GM21825 (cell line): ENCODE results near the gene SOSTDC1.
"Not testable (repeated sequence)": the region's sequence is repeated elsewhere in the genome, so short reads cannot be mapped to it uniquely, and the experiment has no call there.

ENCODE experiments used
- ATAC-seq: cut with Tn5 transposase; IDR thresholded peaks from one replicate; pipeline ENCODE4 v1.9.1; 2021; ENCODE audit warnings: mild to moderate bottlenecking, moderate library complexity; ENCODE audit not compliant: unreplicated experiment

Gene SOSTDC1, protein sequence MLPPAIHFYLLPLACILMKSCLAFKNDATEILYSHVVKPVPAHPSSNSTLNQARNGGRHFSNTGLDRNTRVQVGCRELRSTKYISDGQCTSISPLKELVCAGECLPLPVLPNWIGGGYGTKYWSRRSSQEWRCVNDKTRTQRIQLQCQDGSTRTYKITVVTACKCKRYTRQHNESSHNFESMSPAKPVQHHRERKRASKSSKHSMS

DNA sequence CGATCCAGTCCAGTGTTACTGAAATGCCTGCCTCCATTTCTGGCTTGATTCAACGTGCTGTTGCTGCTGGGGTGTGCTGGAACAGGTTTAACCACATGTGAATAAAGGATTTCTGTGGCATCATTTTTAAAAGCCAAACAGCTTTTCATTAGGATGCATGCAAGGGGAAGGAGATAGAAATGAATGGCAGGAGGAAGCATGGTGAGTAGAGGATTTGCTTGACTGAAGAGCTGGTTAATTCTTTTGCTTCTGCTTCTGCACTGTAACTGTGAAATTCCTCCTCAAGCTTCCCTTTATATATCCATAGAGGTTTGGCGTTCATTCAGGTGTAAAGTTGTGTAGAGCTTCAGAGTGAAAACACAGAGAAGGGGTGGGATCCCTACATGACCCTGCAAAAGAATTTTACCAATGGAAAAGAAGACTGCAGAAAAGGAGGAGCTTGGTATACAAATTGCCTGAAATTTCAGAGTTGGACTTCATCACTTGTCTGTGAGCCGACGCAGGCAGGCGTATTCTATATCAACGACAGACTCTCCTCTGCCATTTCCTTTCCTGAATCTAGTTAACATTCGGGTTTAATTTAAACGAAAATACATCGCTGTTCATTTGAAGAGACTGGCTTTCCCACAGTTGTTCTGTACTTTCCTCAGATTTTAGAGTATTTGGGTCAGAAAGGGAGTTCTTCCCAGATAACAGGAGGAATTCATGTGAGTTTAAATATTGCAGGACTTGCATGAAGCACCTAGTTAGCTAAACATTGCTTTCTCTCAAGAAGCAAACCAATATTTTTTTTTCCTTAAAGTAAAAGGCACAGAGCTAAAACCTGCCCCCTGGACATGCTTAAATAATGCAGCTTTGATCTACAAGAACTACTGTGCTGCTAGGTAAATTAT, at the start of gene SOSTDC1:
Gene SOSTDC1 (minus strand): TSS at position 270 of the 893 bp plus-strand sequence. CDS start 70 bp downstream, at position 200.
- no peak for ATAC-seq

DNA sequence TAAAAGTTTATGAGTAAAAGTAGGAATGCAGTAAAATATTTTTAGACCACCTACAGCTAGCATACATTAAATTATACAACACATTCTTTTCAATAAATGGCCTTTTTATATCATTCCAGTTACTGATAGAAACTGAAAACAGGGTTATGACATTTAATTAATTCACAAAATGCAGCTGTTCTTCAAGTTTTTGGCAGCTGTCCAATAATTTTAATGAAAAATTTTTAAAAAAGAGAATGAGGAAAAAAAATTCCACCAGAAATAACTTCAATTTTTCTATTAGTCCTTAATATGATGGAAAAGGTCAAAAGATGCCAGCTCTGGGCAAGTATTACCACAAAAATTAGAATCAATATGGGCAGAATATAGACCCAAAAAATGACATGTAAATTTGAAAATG, 49.2 kb upstream of the SOSTDC1 start:
- no peak for ATAC-seq

DNA sequence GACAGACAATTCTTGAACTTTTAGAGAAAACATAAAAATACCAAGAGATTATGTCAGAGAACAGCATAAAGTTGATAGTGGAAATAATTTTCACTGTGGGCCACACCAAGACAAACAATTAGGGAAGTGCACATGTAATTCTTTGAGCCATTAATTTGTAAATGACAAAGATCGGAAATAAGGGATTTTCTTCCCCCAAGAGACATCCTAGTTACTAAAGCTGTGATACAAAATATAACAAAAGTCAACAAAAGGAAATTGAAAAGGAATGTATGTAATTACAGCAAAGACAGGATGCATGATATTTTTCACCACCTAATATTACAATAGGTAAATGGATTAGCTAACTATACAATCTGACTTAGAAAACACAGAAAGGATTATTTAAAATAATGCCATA, 48.7 kb upstream of the SOSTDC1 start:
- no peak for ATAC-seq

DNA sequence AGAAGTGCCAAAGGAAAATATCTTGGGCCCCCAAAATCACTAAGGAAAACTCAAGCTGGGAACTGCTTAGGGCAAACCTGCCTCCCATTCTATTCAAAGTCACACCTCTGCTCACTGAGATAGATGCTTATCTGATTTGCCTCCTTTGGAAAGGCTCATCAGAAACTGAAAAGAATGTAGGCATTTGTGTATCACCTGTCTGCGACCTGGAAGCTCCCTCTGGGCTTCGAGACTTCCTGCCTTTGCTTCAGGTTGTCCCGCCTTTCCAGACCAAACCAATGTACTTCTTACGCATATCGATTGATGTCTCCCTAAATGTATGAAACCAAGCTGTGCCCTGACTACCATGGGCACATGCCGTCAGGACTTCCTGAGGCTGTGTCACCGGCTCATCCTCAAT, 46.6 kb upstream of the SOSTDC1 start:
- ATAC-seq, result no peak

DNA sequence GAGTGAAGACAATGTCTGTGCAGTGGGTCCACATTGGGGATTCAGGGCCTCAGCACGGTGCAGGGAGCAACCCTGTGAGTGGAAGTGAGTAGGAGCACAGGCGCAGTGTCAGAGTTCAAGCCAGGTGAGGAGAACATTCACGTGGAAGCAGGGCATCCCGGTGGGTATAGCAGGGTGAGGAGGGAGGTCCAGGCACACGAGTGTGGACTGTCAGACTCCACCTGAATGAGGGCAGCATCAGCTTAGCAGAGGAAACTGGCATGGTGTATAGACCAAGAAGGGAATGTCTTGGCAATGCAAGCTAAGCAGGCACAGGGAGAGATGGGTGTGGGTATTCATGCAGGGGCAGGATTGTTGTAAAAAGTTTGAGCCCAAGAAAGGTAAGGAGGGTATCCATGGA, 45.8 kb upstream of the SOSTDC1 start:
- ATAC-seq, result no peak

DNA sequence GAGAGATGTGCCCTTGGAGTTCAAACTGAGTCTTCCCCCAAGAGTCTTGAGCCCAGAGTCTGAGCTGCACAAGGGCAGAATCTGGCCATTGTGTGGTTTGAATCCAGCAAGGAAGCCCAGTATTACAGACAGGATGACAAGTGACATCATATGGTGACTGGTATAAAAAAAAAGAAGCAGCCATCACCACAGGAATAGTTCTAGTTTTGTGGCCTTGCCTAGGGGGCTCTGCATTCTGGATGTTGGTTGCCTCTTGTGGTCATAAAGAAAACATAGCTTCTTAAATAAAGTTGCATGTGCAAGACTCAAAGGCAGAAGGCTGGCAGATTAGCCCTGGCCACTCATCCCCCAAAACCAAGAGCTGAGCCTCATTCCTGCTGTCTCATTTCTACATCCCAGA, 44.3 kb upstream of the SOSTDC1 start:
- no peak for ATAC-seq

DNA sequence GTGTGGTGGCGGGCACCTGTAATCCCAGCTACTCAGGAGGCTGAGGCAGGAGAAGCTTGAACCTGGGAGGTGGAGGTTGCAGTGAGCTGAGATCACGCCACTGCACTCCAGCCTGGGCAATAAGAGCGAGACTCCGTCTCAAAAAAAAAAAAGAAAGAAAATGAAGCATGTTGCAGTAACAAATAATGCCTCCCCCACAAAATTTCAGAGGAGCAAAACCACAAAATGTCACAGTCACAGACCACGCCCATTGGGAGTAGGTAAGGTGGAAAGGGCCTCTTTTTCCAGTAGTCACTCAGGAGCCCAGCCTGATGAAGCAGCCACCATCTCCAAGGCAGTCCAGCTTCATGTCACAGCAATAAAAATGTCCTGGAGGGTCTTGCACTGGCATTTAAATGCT, 40.9 kb upstream of the SOSTDC1 start:
- ATAC-seq, result not testable (repeated sequence)

DNA sequence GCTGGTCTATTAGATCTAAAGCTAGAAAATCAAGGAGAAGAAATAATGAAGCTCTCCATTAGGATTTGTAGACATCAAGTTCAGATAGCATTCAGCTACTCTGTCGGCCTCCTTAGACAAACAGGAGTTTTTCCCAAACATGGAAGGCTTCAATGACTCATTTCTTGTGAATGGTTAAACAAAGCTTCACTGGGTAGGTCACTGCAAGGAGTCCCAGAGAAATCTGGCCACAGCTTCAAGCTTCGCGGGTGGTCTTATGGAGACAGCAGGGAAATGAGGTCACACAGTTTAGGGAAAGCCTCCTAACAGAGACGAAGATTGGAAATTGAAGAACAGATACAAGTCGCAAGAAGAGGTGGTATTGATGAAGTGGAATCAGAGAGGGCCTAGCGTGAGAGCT, 38.5 kb upstream of the SOSTDC1 start:
- ATAC-seq, result no peak

DNA sequence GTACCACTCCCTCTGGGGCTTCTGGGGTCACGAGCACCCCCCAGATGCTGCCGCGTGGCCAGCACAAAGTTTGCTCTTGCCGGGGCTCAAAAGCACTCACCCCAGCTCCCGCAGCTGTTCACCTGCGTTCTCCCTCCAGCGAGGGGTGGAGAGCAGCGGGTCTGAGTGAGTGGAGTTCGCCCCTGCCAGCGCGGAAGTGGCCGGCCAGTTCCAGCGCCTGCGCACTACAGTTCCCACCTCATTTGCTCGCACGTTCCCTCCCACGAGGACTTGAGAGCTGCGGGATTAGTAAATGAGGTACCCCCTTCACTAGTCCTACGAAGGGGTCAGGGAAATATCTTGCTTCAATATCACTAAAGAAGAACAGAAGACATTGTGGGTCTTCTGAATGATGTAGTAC, 36.8 kb upstream of the SOSTDC1 start:
- no peak for ATAC-seq

DNA sequence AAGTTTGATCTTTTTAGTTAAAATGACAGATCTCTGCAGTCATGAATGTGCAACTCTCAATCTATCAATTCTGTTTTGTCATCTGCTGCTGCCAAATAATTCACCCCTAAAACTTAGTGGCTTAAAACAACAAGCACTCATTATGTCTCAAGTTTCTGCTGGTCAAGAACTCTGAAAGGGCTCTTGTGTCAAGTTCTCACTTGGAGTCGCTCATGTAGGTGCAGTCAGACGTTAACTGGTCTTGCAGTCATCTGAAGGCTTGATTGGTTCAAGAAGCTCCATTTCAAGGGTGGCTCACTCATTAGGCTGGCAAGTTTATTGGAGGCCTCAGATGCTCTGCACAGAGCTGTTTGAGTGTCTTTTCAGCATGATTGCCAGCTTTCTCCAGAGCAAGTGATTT, 32.6 kb upstream of the SOSTDC1 start:
- ATAC-seq, result no peak

DNA sequence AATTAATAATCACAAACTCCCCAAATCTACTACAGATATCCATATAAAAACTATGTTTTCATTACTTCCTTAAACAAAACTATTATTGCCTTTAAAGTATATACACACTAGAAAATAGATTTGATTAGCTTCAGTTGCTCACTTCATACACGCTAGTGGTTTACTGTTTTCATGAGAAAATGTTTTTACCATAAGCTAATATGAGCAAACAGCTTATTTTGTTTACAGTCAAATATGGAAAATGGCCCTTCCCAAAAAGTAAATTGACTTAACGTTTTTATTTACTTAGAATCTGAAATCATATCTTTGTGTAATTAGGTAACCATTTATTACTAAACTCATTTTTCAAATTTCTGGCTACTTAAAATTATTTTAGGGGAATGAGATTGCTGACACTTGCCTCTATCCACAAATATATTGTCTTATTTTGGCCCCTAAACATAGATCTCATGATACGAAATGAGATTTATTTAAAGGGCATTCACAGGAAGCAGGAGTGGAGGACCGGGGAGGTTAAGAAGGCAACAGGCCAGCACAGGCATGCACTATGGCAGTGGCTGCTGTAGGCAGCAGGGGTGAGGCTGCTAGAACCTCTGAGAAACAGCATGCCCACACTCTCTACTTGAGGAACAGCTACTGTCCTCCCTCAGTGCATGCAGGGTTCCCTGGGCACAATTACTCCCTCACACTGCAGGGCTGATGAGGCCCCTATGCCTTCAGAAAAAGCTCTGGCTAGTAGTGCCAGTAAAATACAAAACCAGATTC, 29.6 kb upstream of the SOSTDC1 start:
- ATAC-seq, result no peak

DNA sequence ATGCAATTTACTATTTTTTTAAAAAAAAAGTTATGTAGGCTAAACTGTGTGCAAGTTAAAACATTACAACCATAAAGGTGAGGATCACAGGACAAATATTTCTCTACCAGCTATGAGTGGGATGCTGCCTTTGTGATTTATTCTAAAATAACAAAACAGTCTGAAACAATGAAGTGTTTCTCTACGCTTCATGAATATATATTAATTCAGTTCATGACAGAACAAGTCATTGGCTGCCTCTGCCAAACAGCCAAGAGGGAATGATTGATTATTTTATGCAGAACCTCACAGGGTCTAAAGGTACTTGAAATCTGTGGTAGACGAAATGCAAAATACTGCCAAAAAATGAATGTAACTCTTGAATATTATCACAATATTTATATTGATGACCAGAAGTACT, 29.0 kb upstream of the SOSTDC1 start:
- ATAC-seq, result no peak

DNA sequence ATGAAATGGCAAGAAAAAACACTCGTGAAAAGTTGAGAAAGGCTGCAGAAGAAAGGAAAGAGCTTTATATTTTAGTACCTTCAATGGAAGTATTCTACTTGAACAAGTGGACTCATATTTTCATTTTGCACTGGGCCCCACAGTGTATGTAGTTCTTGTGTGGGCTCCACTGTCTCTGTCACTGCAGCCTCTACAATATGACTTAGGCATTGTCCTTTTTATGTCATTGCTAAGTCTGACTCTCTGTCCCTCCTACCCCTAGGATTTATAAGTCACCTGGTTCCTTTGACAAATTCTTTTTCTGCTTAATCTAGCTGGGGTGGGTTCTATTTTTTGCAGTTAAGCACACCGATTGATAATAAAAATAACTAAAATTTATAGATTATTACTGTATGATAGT, 27.7 kb upstream of the SOSTDC1 start:
- no peak for ATAC-seq

DNA sequence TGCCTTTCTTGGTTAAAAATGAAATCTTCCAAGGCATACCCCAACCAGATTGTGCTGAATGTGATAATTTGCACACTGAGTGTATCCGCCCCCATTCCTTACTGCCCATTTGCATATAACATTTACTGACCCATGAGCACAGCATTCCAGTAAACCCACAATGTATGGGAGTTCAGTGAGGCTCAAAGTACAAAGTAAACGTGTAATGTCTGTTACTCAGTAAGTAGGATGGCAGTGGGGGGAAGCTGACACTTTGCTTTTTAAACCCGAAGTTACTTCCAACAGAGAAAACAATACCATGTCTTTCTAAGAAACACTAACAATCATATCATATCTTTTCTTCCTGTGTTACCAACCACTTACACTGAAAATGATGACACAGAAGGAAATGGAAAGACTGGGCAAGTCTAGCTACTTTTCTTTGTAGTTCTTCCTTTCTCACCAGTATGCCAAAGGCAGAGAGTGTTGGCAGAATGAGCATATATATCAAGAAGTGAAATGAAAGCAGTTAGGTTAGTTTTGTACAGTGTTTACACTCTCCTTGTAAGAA, 27.1 kb upstream of the SOSTDC1 start:
- ATAC-seq, result no peak

DNA sequence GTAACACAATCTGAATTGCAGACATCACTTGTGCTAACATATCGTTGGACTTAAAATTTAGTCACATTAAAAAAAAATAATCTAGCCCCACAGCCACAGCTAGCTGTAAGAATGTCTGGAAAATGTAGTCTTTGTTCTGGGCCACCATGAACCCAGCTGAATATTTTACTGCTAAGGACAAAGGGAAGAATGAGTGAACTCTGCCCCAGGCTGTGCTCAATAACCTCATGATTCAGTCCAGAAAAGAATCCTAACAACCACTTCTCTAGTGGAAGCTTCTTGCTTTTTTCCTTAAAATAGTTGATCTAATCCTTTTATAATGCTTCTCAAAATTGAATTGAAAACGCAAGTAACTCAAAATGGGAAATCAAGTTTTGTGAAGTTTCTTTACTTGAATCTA, 25.6 kb upstream of the SOSTDC1 start:
- no peak for ATAC-seq

DNA sequence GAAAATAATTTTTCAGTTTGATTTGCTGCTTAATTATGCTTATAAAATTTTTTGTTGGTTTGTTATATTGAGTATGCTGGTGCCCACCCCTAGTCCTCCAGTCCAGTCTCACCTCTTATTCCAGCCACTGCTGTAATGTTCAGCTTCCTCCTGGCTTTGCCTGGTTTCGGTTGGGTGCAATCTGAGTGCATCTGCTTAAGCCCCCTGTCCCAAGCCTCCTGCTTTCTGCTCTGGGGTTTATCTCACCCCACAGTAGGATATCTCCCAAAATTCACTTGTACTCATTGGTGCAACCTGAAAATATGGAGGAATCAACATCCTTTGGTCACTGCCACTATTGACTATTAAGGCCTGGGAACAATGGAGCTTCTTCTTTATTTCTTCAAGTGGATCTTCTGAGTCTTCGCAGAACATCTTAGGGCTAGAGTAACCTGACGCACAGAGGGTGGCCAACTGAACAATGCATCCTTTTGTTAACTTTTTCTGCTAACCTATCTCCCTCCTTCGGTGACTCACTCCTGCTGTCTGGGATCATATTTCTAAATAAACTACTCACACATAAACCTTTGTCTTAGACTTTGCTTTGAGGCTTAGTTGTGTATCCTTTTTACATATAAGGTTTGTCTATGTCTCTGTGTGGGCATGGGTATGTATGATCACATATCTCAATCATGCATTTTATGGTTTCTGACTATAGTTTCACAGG, 19.1 kb upstream of the SOSTDC1 start:
- no peak for ATAC-seq

DNA sequence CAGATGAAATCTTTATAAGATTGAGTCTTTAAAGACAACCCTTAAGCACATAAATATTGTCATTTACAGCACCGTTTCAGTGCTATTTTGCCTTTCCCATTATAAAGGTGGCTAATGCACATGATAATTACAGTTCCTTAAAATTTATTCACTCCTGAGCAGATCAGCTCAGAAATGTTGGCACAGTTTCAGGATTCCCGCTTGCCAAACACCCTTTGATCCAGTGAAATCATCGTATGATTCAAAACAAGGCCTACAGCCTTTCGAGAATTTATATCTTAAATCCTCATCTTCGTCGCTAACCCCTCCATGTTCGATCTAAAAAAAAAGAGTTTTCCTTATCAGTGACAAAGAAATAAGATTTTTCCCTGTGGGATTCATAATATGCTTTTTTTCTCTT, 14.1 kb upstream of the SOSTDC1 start:
- ATAC-seq, result no peak

DNA sequence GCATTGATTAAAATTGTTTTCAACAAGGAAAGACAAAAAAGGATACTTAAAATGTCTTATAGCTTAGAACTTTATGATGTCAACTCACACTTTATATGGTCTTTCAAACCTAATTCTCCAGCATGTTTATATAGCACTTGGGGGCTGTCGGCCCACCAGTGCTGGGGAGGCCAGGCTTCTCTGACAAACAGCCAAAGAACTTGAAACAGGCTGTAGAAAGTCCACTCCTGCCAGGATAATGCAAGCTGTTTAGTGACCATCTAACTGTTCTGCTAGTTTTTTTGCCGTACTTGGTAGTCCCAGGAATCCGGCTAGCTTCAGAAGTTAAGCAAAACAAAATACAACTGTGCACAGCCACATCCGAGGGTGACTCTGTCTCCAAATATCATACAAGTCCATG, 13.6 kb upstream of the SOSTDC1 start:
- no peak for ATAC-seq

DNA sequence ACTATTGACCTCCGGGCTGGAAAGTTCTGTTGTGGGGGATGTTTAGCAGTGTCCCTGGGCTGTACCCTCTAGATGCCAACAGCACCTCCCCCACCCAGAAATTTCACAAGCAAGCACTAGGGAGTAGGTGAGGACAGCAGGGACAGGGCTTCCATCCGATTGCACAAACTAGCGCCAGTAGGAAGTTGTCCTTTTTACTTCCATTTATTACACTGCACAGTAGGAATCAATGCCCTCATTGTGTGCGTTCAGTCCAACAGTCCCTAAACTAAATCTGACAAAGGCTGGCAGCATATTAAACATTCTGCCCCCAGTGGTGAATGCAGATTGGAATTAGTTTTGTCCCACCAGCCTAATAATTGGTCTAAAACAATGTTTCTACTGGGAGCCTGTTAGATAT, 6.4 kb upstream of the SOSTDC1 start:
- no peak for ATAC-seq

DNA sequence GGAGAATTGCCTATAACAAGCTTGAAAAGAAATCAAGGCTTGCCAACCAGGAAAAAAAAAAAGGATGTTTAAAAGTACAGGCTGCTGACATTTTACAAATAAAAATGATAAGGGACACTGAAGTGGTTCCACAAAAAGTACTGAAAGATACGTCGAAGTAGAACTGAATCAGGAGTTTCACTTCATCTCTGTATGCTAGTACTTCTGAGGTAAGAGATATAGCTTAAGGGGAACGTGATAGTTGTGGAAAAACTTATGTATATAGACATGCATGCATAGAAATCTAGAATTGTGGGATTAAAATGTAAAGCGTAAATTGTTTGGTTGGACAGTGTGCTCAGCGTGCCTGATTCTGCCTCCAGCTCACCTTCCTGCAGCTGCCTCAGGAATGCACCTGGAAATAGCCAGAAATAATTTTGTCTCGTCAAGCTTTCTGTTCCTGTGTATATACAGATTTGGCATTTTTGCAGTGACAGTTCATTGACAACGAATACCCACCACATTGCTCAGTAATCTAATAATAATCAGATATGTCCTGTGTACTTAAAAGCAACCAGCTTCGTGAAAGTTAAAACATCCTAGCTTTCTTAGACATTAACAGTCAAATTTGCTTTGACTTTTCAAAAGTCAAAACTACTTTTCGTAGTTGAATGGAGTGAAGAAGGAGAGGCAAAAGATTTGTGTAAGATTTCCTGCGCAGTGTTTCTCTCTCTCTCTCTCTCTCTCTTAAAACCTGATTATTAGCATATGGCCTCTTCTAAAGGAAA, 1.4 kb downstream of the SOSTDC1 start:
- ATAC-seq, result no peak
